ENCODE results near the gene LMTK2.

Gene LMTK2

DNA sequence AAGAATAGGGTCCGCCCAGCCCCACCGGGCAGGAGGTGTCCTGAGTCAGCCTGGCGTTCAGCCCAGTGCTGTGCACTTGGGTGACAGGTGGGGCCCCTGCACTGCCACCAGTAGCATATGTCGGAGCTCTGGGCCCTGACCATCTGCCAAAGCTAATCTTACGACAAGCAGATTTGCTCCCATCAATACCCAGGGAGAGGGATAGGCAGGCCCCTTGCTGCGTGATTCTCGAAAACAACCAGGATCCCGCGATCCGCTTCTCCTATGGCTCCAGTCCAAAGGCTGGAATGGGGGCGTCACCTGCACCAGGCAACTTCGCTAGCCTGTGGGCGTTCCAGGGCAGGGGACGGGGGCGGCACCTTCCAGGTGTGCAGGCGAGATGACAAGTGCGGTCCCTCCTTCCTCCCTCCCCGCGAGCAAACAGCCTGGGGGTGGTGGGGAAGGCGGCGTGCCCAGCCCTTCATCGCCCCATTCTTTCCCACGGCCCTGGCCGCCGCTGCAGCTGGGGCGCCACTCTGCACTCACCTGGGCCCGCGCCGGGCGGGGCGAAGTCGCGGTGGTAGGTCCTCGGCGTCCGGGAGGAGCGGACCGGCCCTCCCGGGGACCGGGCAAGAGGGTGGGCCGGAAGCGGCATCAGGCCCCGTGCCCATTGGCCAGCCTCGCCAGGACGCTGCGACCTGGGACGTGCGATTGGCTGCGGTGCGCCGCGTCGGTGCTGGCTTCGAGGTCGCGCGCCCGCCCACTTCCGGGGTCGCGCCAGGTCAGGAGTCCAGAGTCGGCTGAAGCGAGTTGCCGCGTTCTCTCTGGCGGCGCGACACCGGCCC is 145.2 kb downstream of the LMTK2 start, which contains the start of gene TECPR1:
Gene TECPR1 (minus strand): TSS at position 632 of the 824 bp plus-strand sequence. CDS start 6,086 bp downstream, outside the sequence.
- TF ChIP-seq, protein P1, sequence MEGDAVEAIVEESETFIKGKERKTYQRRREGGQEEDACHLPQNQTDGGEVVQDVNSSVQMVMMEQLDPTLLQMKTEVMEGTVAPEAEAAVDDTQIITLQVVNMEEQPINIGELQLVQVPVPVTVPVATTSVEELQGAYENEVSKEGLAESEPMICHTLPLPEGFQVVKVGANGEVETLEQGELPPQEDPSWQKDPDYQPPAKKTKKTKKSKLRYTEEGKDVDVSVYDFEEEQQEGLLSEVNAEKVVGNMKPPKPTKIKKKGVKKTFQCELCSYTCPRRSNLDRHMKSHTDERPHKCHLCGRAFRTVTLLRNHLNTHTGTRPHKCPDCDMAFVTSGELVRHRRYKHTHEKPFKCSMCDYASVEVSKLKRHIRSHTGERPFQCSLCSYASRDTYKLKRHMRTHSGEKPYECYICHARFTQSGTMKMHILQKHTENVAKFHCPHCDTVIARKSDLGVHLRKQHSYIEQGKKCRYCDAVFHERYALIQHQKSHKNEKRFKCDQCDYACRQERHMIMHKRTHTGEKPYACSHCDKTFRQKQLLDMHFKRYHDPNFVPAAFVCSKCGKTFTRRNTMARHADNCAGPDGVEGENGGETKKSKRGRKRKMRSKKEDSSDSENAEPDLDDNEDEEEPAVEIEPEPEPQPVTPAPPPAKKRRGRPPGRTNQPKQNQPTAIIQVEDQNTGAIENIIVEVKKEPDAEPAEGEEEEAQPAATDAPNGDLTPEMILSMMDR (IDR thresholded peaks at IDR 0.05), result no peak

DNA sequence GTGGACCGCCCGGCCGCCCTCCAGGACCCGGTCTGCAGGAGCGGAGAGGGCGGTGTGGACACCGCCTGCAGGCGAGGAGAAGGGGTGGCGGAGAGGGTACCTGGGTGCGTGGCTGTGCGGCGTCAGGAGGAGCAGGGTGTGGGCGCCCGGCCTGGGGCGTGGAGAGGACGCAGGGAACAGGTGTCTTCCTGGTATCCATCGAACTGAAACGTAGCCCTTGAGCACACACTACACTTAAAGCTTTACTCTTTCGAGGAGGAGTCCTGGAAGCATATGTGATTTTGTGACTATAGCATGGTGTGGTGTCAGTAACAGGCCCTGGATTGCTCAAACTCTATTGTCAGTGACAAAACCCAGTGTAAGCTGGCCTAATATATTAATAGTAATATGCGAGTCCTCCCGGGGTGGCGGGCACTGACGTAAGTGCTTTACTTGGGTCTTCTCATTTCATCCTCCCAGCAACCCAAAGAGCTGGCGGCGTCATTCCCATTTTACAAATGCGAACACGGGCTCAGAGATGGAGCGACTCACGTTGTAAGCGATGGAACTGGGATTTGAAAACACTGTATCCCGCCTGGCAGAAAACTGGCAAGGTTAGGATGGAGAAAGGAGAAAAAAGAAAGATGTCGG is 145.9 kb downstream of the LMTK2 start:
- TF ChIP-seq, protein P1 (IDR thresholded peaks at IDR 0.05), result no peak

DNA sequence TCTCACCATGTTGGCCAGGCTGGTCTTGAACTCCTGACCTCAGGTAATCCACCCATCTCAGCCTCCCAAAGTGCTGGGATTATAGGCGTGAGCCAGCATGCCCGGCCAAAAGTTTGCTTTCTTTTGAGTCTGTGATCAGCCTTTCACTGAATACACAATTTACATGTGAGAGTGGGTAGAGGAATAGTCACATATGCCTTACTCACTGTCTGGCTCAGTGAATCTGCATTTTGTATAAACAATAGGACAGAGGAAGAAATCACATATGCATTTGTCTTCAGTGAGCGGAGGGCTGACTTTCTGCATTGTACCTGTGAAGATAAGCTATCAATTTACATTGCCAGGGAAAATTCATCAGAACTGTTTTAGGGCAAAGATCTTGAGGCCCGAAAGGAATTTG is 147.9 kb downstream of the LMTK2 start:
- TF ChIP-seq, protein P1 (IDR thresholded peaks at IDR 0.05), result no peak

DNA sequence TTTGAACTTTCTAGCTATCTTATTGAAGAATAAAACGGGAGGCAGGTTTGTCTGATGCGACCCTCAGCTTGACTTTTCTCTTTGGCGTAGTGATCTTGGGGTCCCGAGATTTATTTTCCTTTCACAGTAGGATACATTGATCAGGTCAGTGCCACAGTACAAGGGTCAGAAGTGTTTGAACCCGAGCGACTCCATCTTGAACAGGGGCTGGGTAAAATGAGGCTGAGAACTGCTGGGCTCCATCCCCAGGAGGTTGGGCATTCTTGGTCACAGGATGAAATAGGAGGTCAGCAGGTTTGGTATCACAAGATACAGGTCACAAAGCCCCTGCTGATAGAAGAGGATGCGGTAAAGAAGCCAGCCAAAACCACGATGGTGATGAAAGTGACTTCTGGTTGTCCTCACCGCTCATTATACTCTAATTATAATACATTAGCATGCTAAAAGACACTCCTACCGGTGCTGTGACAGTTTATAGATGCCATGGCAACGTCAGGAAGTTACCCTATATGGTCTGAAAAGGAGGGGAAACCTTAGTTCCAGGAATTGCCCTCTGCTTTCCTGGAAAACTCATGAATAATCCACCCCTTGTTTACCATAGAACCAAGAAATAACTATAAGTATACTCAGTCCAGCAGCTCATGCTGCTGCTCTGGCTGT is 148.4 kb downstream of the LMTK2 start:
- TF ChIP-seq, protein P1 (IDR thresholded peaks at IDR 0.05), result no peak

DNA sequence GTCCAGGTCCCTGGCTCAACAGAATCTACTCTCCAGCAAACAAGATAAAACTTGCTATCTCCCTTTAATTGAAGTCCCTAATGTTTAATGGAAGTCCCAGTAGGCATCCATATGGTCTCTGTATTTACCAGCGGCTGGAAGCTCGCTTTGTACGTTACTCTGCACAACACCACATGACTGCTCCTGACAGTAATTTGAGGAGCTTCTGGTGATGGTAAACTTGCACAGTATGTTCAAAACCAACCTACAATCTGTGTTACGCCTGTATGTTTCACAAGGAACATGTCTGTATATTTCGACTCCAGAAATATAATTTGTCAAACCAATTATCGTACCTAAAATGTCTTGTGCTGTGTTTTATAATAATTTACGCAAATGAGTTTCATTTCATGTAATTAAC is 149.8 kb downstream of the LMTK2 start:
- TF ChIP-seq, protein P1 (IDR thresholded peaks at IDR 0.05), result no peak

DNA sequence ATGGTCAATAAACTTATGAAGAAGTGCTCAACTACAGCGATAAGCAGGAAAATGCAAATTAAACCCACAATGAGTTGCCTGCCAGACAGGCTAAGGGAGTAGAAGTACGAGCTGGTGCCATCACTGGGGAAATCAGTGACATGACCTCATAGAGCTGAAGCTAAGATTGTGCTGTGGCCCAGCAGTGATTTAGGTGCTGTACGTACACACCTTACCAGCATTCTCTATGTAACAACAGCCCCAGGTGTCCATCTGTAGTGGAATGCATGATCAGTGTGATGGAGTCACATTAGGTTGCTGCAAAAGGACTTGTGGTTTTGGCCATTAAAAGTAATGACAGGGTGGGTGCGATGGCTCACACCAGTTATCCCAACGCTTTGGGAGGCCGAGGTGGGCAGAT is 151.0 kb downstream of the LMTK2 start:
- TF ChIP-seq, protein P1 (IDR thresholded peaks at IDR 0.05), result no peak

Measured in LNCAP (cell line).